Endothelial cell of umbilical vein (primary cell): ENCODE data around the gene SPINK7. TPM values are rescaled to one million over a fixed set of nuclear protein-coding genes. Genes with fewer than 3 reads are reported as not detected.
"Not testable (repeated sequence)": the region's sequence is repeated elsewhere in the genome, so short reads cannot be mapped to it uniquely, and the experiment has no call there.

Experiments used
- BruUV-seq: library from RNA; stranded (reverse); fragments of 400-500 nt; replicated peaks from 2 replicates; lab custom pipeline; 2021; lab: Mats Ljungman, UMichigan
- CTCF ChIA-PET: fragments of 300-600, 350-600 bp; sonication (Branson Sonifier 250); formaldehyde crosslinking; loops from one replicate; lab custom pipeline; 2021; ENCODE audit warnings: antibody characterized with exemption, inconsistent platforms; lab: Charles Lee
- POLR2A ChIA-PET: fragments of 300-600, 350-600 bp; sonication (Branson Sonifier 250); formaldehyde crosslinking; loops from one replicate; lab custom pipeline; 2021; ENCODE audit warnings: antibody characterized with exemption, inconsistent platforms; lab: Charles Lee
- DNase-seq: peaks from one replicate; pipeline ENCODE4 v3.0.0-alpha.2; 2011; ENCODE audit warnings: low read depth, low spot score
- FAIRE-seq: peaks from 2 replicates; lab custom pipeline; 2011; peaks lifted over from hg19 to GRCh38; lab: Jason Lieb, UNC
- H2AFZ ChIP-seq: 2 replicates; pipeline ENCODE4 v1.6.0; 2012; ENCODE audit warnings: low read depth, low read length, control low read depth, inconsistent platforms
- H3K27ac ChIP-seq: 2 replicates; pipeline ENCODE4 v1.5.1; 2011; ENCODE audit warnings: low read depth, mild to moderate bottlenecking, control low read depth, low read length, moderate library complexity; ENCODE audit not compliant: insufficient read depth
- H3K27me3 ChIP-seq, 2 experiments: 2 replicates each; pipeline versions ENCODE4 v1.6.0 to v1.6.1; 2011; ENCODE audit warnings: low read length in 2 of 2, mixed read lengths in 1 of 2; ENCODE audit not compliant: control insufficient read depth in 2 of 2, insufficient read depth in 2 of 2
- H3K36me3 ChIP-seq, 2 experiments: 2 replicates in 1 of 2; 3 replicates in 1 of 2; pipeline ENCODE4 v1.5.1; 2011; ENCODE audit warnings: low read length in 2 of 2, mild to moderate bottlenecking in 1 of 2, moderate library complexity in 1 of 2; ENCODE audit not compliant: control insufficient read depth in 2 of 2, insufficient read depth in 2 of 2; ENCODE audit errors: extremely low read depth in 1 of 2
- H3K4me1 ChIP-seq: 3 replicates; pipeline ENCODE4 v1.5.1; 2011; ENCODE audit warnings: mild to moderate bottlenecking, low read length; ENCODE audit not compliant: control insufficient read depth, insufficient read depth; ENCODE audit errors: extremely low read depth
- H3K4me2 ChIP-seq: 2 replicates; pipeline ENCODE4 v1.6.1; 2011; ENCODE audit warnings: low read length, control low read depth, mixed read lengths; ENCODE audit not compliant: insufficient read depth
- H3K4me3 ChIP-seq, 3 experiments: fragments of 200-600 bp in 1 of 3; sonication (generic), shearing (Covaris generic) in 1 of 3; replicated peaks in 1 of 3; 2 replicates each; pipeline ENCODE4 v1.5.1; 2011 to 2016; ENCODE audit warnings: control low read depth in 3 of 3, low read length in 3 of 3, mild to moderate bottlenecking in 2 of 3, inconsistent platforms in 1 of 3, low read depth in 1 of 3, moderate library complexity in 1 of 3; ENCODE audit not compliant: insufficient read depth in 1 of 3
- H3K79me2 ChIP-seq: 2 replicates; pipeline ENCODE4 v1.6.0; 2012; ENCODE audit warnings: low read length, inconsistent platforms; ENCODE audit not compliant: control insufficient read depth, insufficient read depth
- H3K9ac ChIP-seq: replicated peaks from 2 replicates; pipeline ENCODE3; 2011; ENCODE audit warnings: low read length, control low read depth; ENCODE audit not compliant: insufficient read depth; ENCODE audit errors: extremely low read depth
- H3K9me1 ChIP-seq: replicated peaks from 3 replicates; pipeline ENCODE4 v1.6.0; 2011; ENCODE audit warnings: mild to moderate bottlenecking, low read length; ENCODE audit not compliant: control insufficient read depth, insufficient read depth; ENCODE audit errors: extremely low read depth
- H3K9me3 ChIP-seq: replicated peaks from 2 replicates; pipeline ENCODE4 v1.5.1; 2012; ENCODE audit warnings: low read length, inconsistent platforms; ENCODE audit not compliant: control insufficient read depth, insufficient read depth
- H4K20me1 ChIP-seq: replicated peaks from 2 replicates; pipeline ENCODE3; 2011; ENCODE audit warnings: mild to moderate bottlenecking, low read length; ENCODE audit not compliant: control insufficient read depth, insufficient read depth; ENCODE audit errors: extremely low read depth
- CTCF ChIP-seq, 2 donors: IDR thresholded peaks; 1 replicate in 1 of 2; 2 replicates in 1 of 2; pipeline ENCODE4 v1.5.1; 2011; ENCODE audit warnings: low read length in 2 of 2, mild to moderate bottlenecking in 2 of 2, moderate library complexity in 2 of 2, control low read depth in 1 of 2, inconsistent platforms in 1 of 2, low read depth in 1 of 2; ENCODE audit not compliant: insufficient read depth in 1 of 2; ENCODE audit errors: extremely low read depth in 1 of 2
- EZH2 ChIP-seq: IDR thresholded peaks from 2 replicates; pipeline ENCODE4 v1.6.1; 2012; ENCODE audit warnings: borderline replicate concordance, low read depth, mild to moderate bottlenecking, moderate library complexity, low read length, inconsistent platforms; ENCODE audit not compliant: severe bottlenecking
- FOS ChIP-seq: IDR thresholded peaks from 2 replicates; pipeline ENCODE4 v1.6.1; 2011; ENCODE audit warnings: mild to moderate bottlenecking, low read length, moderate library complexity, borderline replicate concordance; ENCODE audit not compliant: insufficient read depth
- dilution Hi-C: fragments of 300-500 bp; cut with MboI; formaldehyde crosslinking; loops from one replicate; pipeline ENCODE4 v1.15.0; 2019; ENCODE audit warnings: low sequenced_read_pairs; ENCODE audit not compliant: extremely low pct_ligation_motif_present
- intact Hi-C: fragments of 100-400 bp; cut with micrococcal nuclease; formaldehyde crosslinking; loops from one replicate; pipeline ENCODE4 v1.10.0; 2022
- polyA plus RNA-seq, 4 experiments: library from polyadenylated mRNA; depleted of rRNA in 3 of 4; stranded (reverse) in 3 of 4; unstranded in 1 of 4; fragments of >200 nt; gene quantifications; 2 replicates each; pipeline versions ENCODE4 v1.2.1 to v1.2.3, GENCODE V29; 2011 to 2012; ENCODE audit warnings: missing spikeins in 1 of 4
- total RNA-seq: library from RNA; stranded (reverse); gene quantifications from 2 replicates; pipeline ENCODE4 v1.2.3, GENCODE V29; 2021

Gene SPINK7
- total and polyA plus RNA-seq, 2 donors (not counting 3 experiments of a cell fraction or from before 2014, with no cell fraction given): not detected

- TF ChIP-seq FOS (peak; percentile 33), EZH2 (no peak), CTCF (IDR thresholded peaks at IDR 0.05; ENCODE audit: extremely low read depth in 1 of 2, insufficient read depth in 1 of 2, low read depth in 1 of 2, low read length in 2 of 2) (no peak)
- H3K27ac ChIP-seq: no peak within 1 kb of the TSS
- peak; percentile 27 for DNase-seq
- ChIA-PET POLR2A (interaction anchor here (0.5 kb wide), 1 partner anchor 486 kb away, joined by 3 read pairs; the partner anchor contains the start of gene JAKMIP2), CTCF (interaction anchor here (0.9 to 1.8 kb wide), 6 partner anchors 12 to 462 kb away, joined by 3 to 8 read pairs (median 4); no protein-coding TSS in a partner anchor)
- intact Hi-C loops (no loop called here), dilution Hi-C loops (no loop called here)
- peak; percentile 78 for FAIRE-seq
- H3K4me2 ChIP-seq: no peak within 1 kb of the TSS
- no peaks in the 10 kb centered on the region for H3K4me1 ChIP-seq
- H4K20me1 ChIP-seq: no peaks in the 10 kb centered on the region
- H3K4me3 ChIP-seq: no peak within 1 kb of the TSS
- no TSS peak for BruUV-seq
- H3K9me1 ChIP-seq: no peaks in the 10 kb centered on the region
- no peak within 1 kb of the TSS for H3K9ac ChIP-seq
- H3K36me3 ChIP-seq: no peaks in the 10 kb centered on the region
- peak within 1 kb of the TSS; percentile 59 for H2AFZ ChIP-seq
- no peaks in the 10 kb centered on the region for H3K27me3 ChIP-seq
- H3K79me2 ChIP-seq: no peaks in the 10 kb centered on the region
- no peaks in the 10 kb centered on the region for H3K9me3 ChIP-seq
Measured at GRCh38 chr5:148268566-148268965, 43.7 kb upstream of the SPINK7 start, which contains the start of gene SPINK13. SPINK13 (plus strand) TSS chr5:148268794; CDS start chr5:148270073, 1,279 bp downstream.

GRCh38 chr5:148275129-148275528 is 37.1 kb upstream of the SPINK7 start:
- POLR2A ChIA-PET, H3K27ac ChIP-seq, H3K4me2 ChIP-seq, H3K27me3 ChIP-seq, H4K20me1 ChIP-seq, H3K4me1 ChIP-seq, dilution Hi-C loops, H3K4me3 ChIP-seq, intact Hi-C loops, BruUV-seq, DNase-seq, H3K9me3 ChIP-seq, H3K79me2 ChIP-seq, FAIRE-seq, H2AFZ ChIP-seq, CTCF ChIA-PET, H3K9me1 ChIP-seq, H3K36me3 ChIP-seq, H3K9ac ChIP-seq: not testable (repeated sequence)

- H3K27ac ChIP-seq, BruUV-seq, H3K36me3 ChIP-seq, DNase-seq, H3K9me1 ChIP-seq, FAIRE-seq, H3K4me1 ChIP-seq, H3K9me3 ChIP-seq, H3K79me2 ChIP-seq, POLR2A ChIA-PET, H3K4me2 ChIP-seq, H2AFZ ChIP-seq, dilution Hi-C loops, intact Hi-C loops, H3K4me3 ChIP-seq, H3K9ac ChIP-seq, H3K27me3 ChIP-seq, H4K20me1 ChIP-seq: not testable (repeated sequence)
- CTCF ChIA-PET: interaction anchor here (1.0 to 1.1 kb wide), 2 partner anchors 10 to 12 kb away, joined by 3 to 5 read pairs; partner anchors contain the start of gene SPINK13
Measured at GRCh38 chr5:148280893-148281292, 31.3 kb upstream of the SPINK7 start.
